GM23338 (cell line): ENCODE data around the gene MITD1. TPM values are rescaled to one million over a fixed set of nuclear protein-coding genes. Genes with fewer than 3 reads are reported as not detected.

Experiments used
- ATAC-seq: fragments of 200-7000 bp; cut with Tn5 transposase; 3 replicates; pipeline ENCODE4 v1.9.1; 2020
- DNase-seq: peaks from one replicate; pipeline ENCODE4 v3.0.0-alpha.2; 2015; ENCODE audit warnings: low spot score
- H2AFZ ChIP-seq: fragments of 200-600 bp; sonication (generic); 2 replicates; pipeline ENCODE4 v1.8.0; 2016; ENCODE audit warnings: antibody characterized with exemption, mild to moderate bottlenecking, moderate library complexity
- H3F3A ChIP-seq: fragments of 200-600 bp; sonication (generic); replicated peaks from 2 replicates; pipeline ENCODE4 v1.8.0; 2017; ENCODE audit warnings: antibody characterized with exemption, mixed run types, low read depth
- H3K27ac ChIP-seq: fragments of 200-600 bp; sonication (generic); 2 replicates; pipeline ENCODE4 v1.6.1; 2016; ENCODE audit warnings: low read depth
- H3K27me3 ChIP-seq: fragments of 200-600 bp; sonication (generic); 2 replicates; pipeline ENCODE4 v1.8.0; 2016; ENCODE audit warnings: mild to moderate bottlenecking, mixed run types, moderate library complexity; ENCODE audit not compliant: insufficient read depth
- H3K36me3 ChIP-seq: fragments of 200-600 bp; sonication (generic); 2 replicates; pipeline ENCODE4 v1.8.0; 2016; ENCODE audit warnings: mild to moderate bottlenecking; ENCODE audit not compliant: insufficient read depth
- H3K4me1 ChIP-seq: fragments of 200-600 bp; sonication (generic); 2 replicates; pipeline ENCODE4 v1.8.0; 2016; ENCODE audit warnings: mild to moderate bottlenecking, moderate library complexity; ENCODE audit not compliant: insufficient read depth
- H3K4me2 ChIP-seq: fragments of 200-600 bp; sonication (generic); 2 replicates; pipeline ENCODE4 v1.7.1; 2017; ENCODE audit warnings: mixed run types
- H3K4me3 ChIP-seq: fragments of 200-600 bp; sonication (generic); 2 replicates; pipeline ENCODE4 v1.6.1; 2016; ENCODE audit warnings: mixed run types
- H3K79me2 ChIP-seq: fragments of 200-600 bp; sonication (generic); replicated peaks from 2 replicates; pipeline ENCODE4 v1.8.0; 2017; ENCODE audit warnings: mild to moderate bottlenecking; ENCODE audit not compliant: insufficient read depth
- H3K9me2 ChIP-seq: fragments of 200-600 bp; sonication (generic); 2 replicates; pipeline ENCODE4 v1.8.0; 2017; ENCODE audit not compliant: insufficient read depth
- H4K20me1 ChIP-seq: fragments of 200-600 bp; sonication (generic); replicated peaks from 2 replicates; pipeline ENCODE4 v1.8.0; 2017; ENCODE audit warnings: mild to moderate bottlenecking; ENCODE audit not compliant: insufficient read depth
- H3K27ac Mint-ChIP-seq: 2 replicates; pipeline ENCODE4 v1.8.0; 2020; ENCODE audit warnings: inconsistent platforms, mild to moderate bottlenecking, moderate library complexity, mixed read lengths
- H3K27me3 Mint-ChIP-seq: 3 replicates; pipeline ENCODE4 v1.8.0; 2022; ENCODE audit warnings: low read depth, mild to moderate bottlenecking, moderate library complexity, mixed read lengths, inconsistent platforms; ENCODE audit not compliant: insufficient read depth, poor library complexity
- H3K36me3 Mint-ChIP-seq: 3 replicates; pipeline ENCODE4 v1.8.0; 2021; ENCODE audit warnings: low read depth, mild to moderate bottlenecking, inconsistent platforms, moderate library complexity, mixed read lengths
- H3K4me1 Mint-ChIP-seq: 3 replicates; pipeline ENCODE4 v1.8.0; 2020; ENCODE audit warnings: mild to moderate bottlenecking, inconsistent platforms, mixed read lengths
- H3K4me3 Mint-ChIP-seq: 3 replicates; pipeline ENCODE4 v1.8.0; 2021; ENCODE audit warnings: moderate library complexity, mild to moderate bottlenecking, inconsistent platforms, mixed read lengths
- H3K9me3 Mint-ChIP-seq: 3 replicates; pipeline ENCODE4 v1.8.0; 2020; ENCODE audit warnings: moderate library complexity, mild to moderate bottlenecking, inconsistent platforms, mixed read lengths
- CREB1 ChIP-seq: fragments of 250-450 bp; sonication (Bioruptor Pico); IDR thresholded peaks from 2 replicates; pipeline ENCODE4 v1.5.0; 2020; ENCODE audit warnings: low read depth, mild to moderate bottlenecking, moderate library complexity
- ETS1 ChIP-seq: IDR thresholded peaks from 2 replicates; pipeline ENCODE4 v1.6.1; 2016; ENCODE audit warnings: antibody characterized with exemption
- EZH2phosphoT487 ChIP-seq: fragments of 200-600 bp; sonication (generic); IDR thresholded peaks from one replicate; pipeline ENCODE4 v1.8.1; 2018; ENCODE audit warnings: antibody characterized with exemption; ENCODE audit not compliant: unreplicated experiment
- JUNB ChIP-seq: IDR thresholded peaks from one replicate; pipeline ENCODE4 v1.6.1; 2016; ENCODE audit warnings: antibody characterized with exemption; ENCODE audit not compliant: unreplicated experiment
- NANOG ChIP-seq: IDR thresholded peaks from 2 replicates; pipeline ENCODE4 v1.6.1; 2016; ENCODE audit warnings: antibody characterized with exemption, borderline replicate concordance
- POLR2AphosphoS5 ChIP-seq: IDR thresholded peaks from 2 replicates; pipeline ENCODE4 v1.6.1; 2016; ENCODE audit warnings: antibody characterized with exemption, low read depth
- STAT1 ChIP-seq: IDR thresholded peaks from one replicate; pipeline ENCODE4 v1.6.1; 2016; ENCODE audit warnings: antibody characterized with exemption; ENCODE audit not compliant: unreplicated experiment
- ZNF114 ChIP-seq: fragments of 250-450 bp; sonication (Bioruptor Pico); IDR thresholded peaks from 2 replicates; pipeline ENCODE4 v1.5.0; 2020; ENCODE audit warnings: mild to moderate bottlenecking, moderate library complexity
- ZNF462 ChIP-seq: fragments of 250-450 bp; sonication (Bioruptor Pico); IDR thresholded peaks from 2 replicates; pipeline ENCODE4 v1.5.0; 2020; ENCODE audit warnings: mild to moderate bottlenecking, moderate library complexity
- polyA plus RNA-seq: library from polyadenylated mRNA; unstranded; fragments of >200 nt; fragmentation: Nextera tagmentation; extraction: Ambion mirVana; gene quantifications from 2 replicates; pipeline ENCODE4 v1.2.1, GENCODE V29; 2016
- total RNA-seq: library from RNA; depleted of rRNA; stranded (reverse); fragments of >200 nt; shearing (Covaris generic); gene quantifications from 2 replicates; pipeline ENCODE4 v1.2.3, GENCODE V29; 2014
- TF ChIP-seq, protein P1 (sequence below), 2 experiments: fragments of 200-600 bp in 1 of 2; sonication (generic) in 1 of 2; conservative IDR thresholded peaks; 2 replicates each; pipeline versions ENCODE4 v1.5.1 to v1.6.1; 2016 to 2017; ENCODE audit warnings: antibody characterized with exemption in 2 of 2, low read depth in 2 of 2, mild to moderate bottlenecking in 2 of 2, moderate library complexity in 1 of 2
- TF ChIP-seq, protein P2 (sequence below): IDR thresholded peaks from one replicate; pipeline ENCODE4 v1.6.1; 2018; ENCODE audit warnings: antibody characterized with exemption; ENCODE audit not compliant: unreplicated experiment

MITD1 gene
- total and polyA plus RNA-seq, 2 experiments from 2014 or later: 37.9 to 105 TPM

DNA sequence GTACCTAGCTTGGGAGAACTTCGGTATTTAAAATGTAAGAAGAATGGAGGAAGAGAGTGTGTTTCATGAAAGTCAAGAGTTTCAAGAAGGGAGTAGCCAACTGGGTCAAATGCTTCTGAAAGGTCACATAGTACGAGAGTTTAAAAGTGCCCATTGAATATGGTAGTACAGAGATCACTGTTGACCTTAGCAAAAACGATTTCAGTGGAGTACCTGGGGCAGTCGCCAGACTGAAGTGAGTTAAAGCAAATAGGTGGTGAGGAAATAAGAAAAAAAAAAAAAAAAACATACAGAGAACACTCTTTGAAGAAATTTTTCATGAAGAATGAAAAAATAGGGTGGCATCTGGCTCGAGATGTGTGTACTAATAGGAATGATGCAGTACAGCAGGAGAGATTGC, 14.6 kb downstream of the MITD1 start:
- TF ChIP-seq, protein P1, sequence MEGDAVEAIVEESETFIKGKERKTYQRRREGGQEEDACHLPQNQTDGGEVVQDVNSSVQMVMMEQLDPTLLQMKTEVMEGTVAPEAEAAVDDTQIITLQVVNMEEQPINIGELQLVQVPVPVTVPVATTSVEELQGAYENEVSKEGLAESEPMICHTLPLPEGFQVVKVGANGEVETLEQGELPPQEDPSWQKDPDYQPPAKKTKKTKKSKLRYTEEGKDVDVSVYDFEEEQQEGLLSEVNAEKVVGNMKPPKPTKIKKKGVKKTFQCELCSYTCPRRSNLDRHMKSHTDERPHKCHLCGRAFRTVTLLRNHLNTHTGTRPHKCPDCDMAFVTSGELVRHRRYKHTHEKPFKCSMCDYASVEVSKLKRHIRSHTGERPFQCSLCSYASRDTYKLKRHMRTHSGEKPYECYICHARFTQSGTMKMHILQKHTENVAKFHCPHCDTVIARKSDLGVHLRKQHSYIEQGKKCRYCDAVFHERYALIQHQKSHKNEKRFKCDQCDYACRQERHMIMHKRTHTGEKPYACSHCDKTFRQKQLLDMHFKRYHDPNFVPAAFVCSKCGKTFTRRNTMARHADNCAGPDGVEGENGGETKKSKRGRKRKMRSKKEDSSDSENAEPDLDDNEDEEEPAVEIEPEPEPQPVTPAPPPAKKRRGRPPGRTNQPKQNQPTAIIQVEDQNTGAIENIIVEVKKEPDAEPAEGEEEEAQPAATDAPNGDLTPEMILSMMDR (conservative IDR thresholded peaks at IDR 0.05; ENCODE audit: low read depth in 2 of 2): no peak
- TF ChIP-seq, protein P2, sequence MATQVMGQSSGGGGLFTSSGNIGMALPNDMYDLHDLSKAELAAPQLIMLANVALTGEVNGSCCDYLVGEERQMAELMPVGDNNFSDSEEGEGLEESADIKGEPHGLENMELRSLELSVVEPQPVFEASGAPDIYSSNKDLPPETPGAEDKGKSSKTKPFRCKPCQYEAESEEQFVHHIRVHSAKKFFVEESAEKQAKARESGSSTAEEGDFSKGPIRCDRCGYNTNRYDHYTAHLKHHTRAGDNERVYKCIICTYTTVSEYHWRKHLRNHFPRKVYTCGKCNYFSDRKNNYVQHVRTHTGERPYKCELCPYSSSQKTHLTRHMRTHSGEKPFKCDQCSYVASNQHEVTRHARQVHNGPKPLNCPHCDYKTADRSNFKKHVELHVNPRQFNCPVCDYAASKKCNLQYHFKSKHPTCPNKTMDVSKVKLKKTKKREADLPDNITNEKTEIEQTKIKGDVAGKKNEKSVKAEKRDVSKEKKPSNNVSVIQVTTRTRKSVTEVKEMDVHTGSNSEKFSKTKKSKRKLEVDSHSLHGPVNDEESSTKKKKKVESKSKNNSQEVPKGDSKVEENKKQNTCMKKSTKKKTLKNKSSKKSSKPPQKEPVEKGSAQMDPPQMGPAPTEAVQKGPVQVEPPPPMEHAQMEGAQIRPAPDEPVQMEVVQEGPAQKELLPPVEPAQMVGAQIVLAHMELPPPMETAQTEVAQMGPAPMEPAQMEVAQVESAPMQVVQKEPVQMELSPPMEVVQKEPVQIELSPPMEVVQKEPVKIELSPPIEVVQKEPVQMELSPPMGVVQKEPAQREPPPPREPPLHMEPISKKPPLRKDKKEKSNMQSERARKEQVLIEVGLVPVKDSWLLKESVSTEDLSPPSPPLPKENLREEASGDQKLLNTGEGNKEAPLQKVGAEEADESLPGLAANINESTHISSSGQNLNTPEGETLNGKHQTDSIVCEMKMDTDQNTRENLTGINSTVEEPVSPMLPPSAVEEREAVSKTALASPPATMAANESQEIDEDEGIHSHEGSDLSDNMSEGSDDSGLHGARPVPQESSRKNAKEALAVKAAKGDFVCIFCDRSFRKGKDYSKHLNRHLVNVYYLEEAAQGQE: no peak
- TF ChIP-seq CREB1: no peak
- no peak for TF ChIP-seq EZH2phosphoT487
- no peak for TF ChIP-seq NANOG
- no peak for TF ChIP-seq ZNF462 (CRISPR knock-in tag)
- TF ChIP-seq ZNF114 (CRISPR knock-in tag): no peak
- TF ChIP-seq POLR2AphosphoS5: no peak
- TF ChIP-seq JUNB: no peak
- no peak for TF ChIP-seq ETS1
- TF ChIP-seq STAT1: no peak
- Mint-ChIP-seq H3K9me3 (no peaks in the 10 kb centered on the region), H3K4me1 (no peaks in the 10 kb centered on the region), H3K36me3 (peaks cover 16% of the 10 kb centered on the region; the same call in 1 of the 3 replicates), H3K4me3 (no peak overlapping the region), H3K27ac (no peak overlapping the region), H3K27me3 (no peaks in the 10 kb centered on the region)
- Histone ChIP-seq H3K9me2 (no peaks in the 10 kb centered on the region), H4K20me1 (no peaks in the 10 kb centered on the region; the same call in 1 of the 2 replicates), H3K79me2 (no peaks in the 10 kb centered on the region), H3K4me3 (no peak overlapping the region), H3K27ac (no peak overlapping the region), H3F3A (no peaks in the 10 kb centered on the region), H3K36me3 (peaks cover 12% of the 10 kb centered on the region; the same call in 1 of the 2 replicates), H3K4me2 (no peak overlapping the region), H3K4me1 (no peaks in the 10 kb centered on the region), H3K27me3 (no peaks in the 10 kb centered on the region), H2AFZ (no peak overlapping the region)
- no peak for ATAC-seq
- no peak for DNase-seq
